HEK293T (cell line): ENCODE results near the gene ENTPD1.

Experiments used
- CTCF ChIA-PET: fragments of 350-600 bp; formaldehyde crosslinking; extraction: SDS; loops from one replicate; lab custom pipeline; 2021; ENCODE audit warnings: antibody characterized with exemption, inconsistent platforms; lab: Yijun Ruan, JAX
- POLR2A ChIA-PET: fragments of 350-600 bp; formaldehyde crosslinking; extraction: SDS; loops from one replicate; lab custom pipeline; 2020; ENCODE audit warnings: antibody characterized with exemption, inconsistent platforms; lab: Yijun Ruan, JAX
- DNase-seq: peaks from one replicate; pipeline ENCODE4 v3.0.0; 2012; ENCODE audit warnings: mixed read lengths; ENCODE audit errors: extremely low spot score
- ARNT ChIP-seq: fragments of 450-650 bp; IDR thresholded peaks from 2 replicates; pipeline ENCODE4 v1.6.1; 2017; ENCODE audit warnings: mild to moderate bottlenecking
- BHLHE40 ChIP-seq: fragments of 450-650 bp; IDR thresholded peaks from 2 replicates; pipeline ENCODE4 v1.6.1; 2016; ENCODE audit warnings: mild to moderate bottlenecking, moderate library complexity, borderline replicate concordance
- CTBP1 ChIP-seq: fragments of 450-650 bp; IDR thresholded peaks from 2 replicates; pipeline ENCODE4 v1.6.1; 2016; ENCODE audit warnings: borderline replicate concordance
- ELF4 ChIP-seq: fragments of 450-650 bp; IDR thresholded peaks from 2 replicates; pipeline ENCODE4 v1.6.1; 2017; ENCODE audit warnings: antibody characterized with exemption
- FOXA1 ChIP-seq: fragments of 450-650 bp; IDR thresholded peaks from 2 replicates; pipeline ENCODE4 v1.6.1; 2016; ENCODE audit warnings: mild to moderate bottlenecking
- FOXK2 ChIP-seq: fragments of 450-650 bp; IDR thresholded peaks from 2 replicates; pipeline ENCODE4 v1.6.1; 2016; ENCODE audit warnings: mild to moderate bottlenecking
- FOXM1 ChIP-seq: fragments of 450-650 bp; IDR thresholded peaks from 2 replicates; pipeline ENCODE4 v1.6.1; 2017; ENCODE audit warnings: mild to moderate bottlenecking, borderline replicate concordance
- HDGF ChIP-seq: fragments of 450-650 bp; IDR thresholded peaks from 2 replicates; pipeline ENCODE4 v1.6.1; 2017; ENCODE audit warnings: antibody characterized with exemption, borderline replicate concordance
- L3MBTL2 ChIP-seq: fragments of 450-650 bp; conservative IDR thresholded peaks from 2 replicates; pipeline ENCODE4 v1.6.1; 2016; ENCODE audit warnings: mild to moderate bottlenecking
- LEF1 ChIP-seq: fragments of 450-650 bp; IDR thresholded peaks from 2 replicates; pipeline ENCODE4 v1.6.1; 2017; ENCODE audit warnings: mild to moderate bottlenecking, borderline replicate concordance
- NFRKB ChIP-seq: fragments of 450-650 bp; IDR thresholded peaks from 2 replicates; pipeline ENCODE4 v1.6.1; 2016; ENCODE audit warnings: mild to moderate bottlenecking, moderate library complexity
- SP1 ChIP-seq: fragments of 450-650 bp; IDR thresholded peaks from 2 replicates; pipeline ENCODE4 v1.6.1; 2017
- SUZ12 ChIP-seq: fragments of 450-650 bp; IDR thresholded peaks from 2 replicates; pipeline ENCODE4 v1.6.1; 2016; ENCODE audit warnings: mild to moderate bottlenecking
- TARDBP ChIP-seq: fragments of 450-650 bp; IDR thresholded peaks from 2 replicates; pipeline ENCODE4 v1.6.1; 2016
- ZNF384 ChIP-seq: fragments of 450-650 bp; IDR thresholded peaks from 2 replicates; pipeline ENCODE4 v1.6.1; 2016
- TF ChIP-seq, protein P1 (sequence below): fragments of 450-650 bp; IDR thresholded peaks from 2 replicates; pipeline ENCODE4 v1.6.1; 2016

ENTPD1 gene

DNA sequence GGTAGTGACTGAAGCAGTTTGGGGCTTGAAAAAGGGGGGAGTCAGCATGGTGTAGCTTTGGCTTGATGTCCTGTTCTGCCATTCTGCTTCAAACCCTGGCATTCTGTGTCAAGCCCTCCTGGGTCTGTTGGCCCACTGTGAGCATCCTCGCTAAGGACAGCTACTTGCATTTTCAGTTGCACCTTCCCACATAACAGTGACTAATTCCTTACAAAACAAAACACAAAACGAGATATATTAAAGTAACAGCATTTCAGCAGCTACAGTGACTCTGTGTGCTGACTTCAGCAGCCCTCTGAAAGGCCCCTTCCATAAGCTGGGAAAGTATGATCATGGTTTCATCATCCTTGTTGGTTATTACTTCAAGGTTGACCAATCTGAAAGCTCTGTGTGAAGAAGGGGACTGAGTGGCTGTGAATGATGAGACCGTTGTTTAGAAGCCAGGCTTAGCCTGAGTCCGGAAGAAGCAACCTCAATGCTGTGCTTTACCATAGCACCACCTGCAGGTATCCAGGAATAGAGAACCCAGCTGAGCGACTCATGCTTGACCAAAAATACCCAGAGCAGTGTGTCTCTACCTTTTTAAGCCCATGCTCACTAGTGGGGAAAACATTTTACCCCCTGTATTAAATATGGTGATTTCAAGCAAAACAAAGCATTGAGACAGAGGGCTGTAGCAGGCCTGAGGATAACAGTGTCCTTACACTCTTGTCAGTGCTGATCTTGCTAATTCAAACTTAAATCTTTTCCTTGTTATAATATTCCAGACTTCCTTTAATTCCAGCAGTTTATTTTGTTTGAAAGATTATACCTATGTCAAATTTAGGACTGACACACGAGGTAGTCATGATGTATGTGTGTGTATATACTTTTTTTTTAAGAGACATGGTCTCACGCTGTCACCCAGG is 109.2 kb downstream of the ENTPD1 start:
- peak; percentile 71 for DNase-seq
- POLR2A ChIA-PET, result interaction anchor here (1.1 kb wide), 1 partner anchor 171 kb away, joined by 4 read pairs; the partner anchor contains the start of gene TCTN3
- no peak for TF ChIP-seq BHLHE40
- TF ChIP-seq TARDBP, result no peak
- no peak for TF ChIP-seq LEF1
- TF ChIP-seq SUZ12, result no peak
- TF ChIP-seq FOXK2, result no peak
- TF ChIP-seq ELF4, result no peak
- TF ChIP-seq CTBP1, result no peak
- no peak for TF ChIP-seq SP1
- TF ChIP-seq HDGF, result no peak
- TF ChIP-seq FOXM1, result no peak
- no peak for TF ChIP-seq FOXA1
- TF ChIP-seq, protein P1, sequence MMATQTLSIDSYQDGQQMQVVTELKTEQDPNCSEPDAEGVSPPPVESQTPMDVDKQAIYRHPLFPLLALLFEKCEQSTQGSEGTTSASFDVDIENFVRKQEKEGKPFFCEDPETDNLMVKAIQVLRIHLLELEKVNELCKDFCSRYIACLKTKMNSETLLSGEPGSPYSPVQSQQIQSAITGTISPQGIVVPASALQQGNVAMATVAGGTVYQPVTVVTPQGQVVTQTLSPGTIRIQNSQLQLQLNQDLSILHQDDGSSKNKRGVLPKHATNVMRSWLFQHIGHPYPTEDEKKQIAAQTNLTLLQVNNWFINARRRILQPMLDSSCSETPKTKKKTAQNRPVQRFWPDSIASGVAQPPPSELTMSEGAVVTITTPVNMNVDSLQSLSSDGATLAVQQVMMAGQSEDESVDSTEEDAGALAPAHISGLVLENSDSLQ, result no peak
- no peak for TF ChIP-seq L3MBTL2
- no peak for TF ChIP-seq ARNT
- CTCF ChIA-PET, result interaction anchor here (1.1 kb wide), 1 partner anchor 171 kb away, joined by 4 read pairs; the partner anchor contains the start of gene TCTN3

DNA sequence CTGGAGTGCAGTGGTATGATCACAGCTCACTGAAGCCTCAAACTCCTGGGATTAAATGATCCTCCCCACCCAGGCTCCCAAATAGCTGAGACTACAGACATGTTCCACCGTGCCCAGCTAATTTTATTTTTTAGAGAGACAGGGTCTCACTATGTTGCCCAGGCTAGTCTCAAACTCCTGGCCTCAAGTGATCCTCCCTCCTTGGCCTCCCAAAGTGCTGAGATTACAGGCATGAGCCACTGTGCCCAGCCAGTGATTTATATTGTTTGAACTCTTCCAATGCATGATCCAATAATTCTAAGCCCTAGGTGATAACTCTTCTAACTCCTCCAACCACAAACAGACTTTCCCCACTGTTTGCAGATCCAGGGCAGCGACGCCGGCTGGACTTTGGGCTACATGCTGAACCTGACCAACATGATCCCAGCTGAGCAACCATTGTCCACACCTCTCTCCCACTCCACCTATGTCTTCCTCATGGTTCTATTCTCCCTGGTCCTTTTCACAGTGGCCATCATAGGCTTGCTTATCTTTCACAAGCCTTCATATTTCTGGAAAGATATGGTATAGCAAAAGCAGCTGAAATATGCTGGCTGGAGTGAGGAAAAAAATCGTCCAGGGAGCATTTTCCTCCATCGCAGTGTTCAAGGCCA is 110.0 kb downstream of the ENTPD1 start:
- CTCF ChIA-PET, result interaction anchor here (1.1 kb wide), 1 partner anchor 172 kb away, joined by 4 read pairs; the partner anchor contains the start of gene TCTN3
- DNase-seq, result no peak
- POLR2A ChIA-PET, result interaction anchor here (1.1 kb wide), 1 partner anchor 172 kb away, joined by 4 read pairs; the partner anchor contains the start of gene TCTN3
- TF ChIP-seq FOXA1 (no peak), SP1 (no peak), LEF1 (no peak), ELF4 (no peak), NFRKB (no peak), CTBP1 (no peak), FOXK2 (no peak), SUZ12 (no peak), FOXM1 (no peak), ARNT (no peak), ZNF384 (no peak)
- TF ChIP-seq, protein P1, result no peak

DNA sequence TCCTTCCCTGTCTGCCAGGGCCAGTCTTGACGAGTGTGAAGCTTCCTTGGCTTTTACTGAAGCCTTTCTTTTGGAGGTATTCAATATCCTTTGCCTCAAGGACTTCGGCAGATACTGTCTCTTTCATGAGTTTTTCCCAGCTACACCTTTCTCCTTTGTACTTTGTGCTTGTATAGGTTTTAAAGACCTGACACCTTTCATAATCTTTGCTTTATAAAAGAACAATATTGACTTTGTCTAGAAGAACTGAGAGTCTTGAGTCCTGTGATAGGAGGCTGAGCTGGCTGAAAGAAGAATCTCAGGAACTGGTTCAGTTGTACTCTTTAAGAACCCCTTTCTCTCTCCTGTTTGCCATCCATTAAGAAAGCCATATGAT is 110.5 kb downstream of the ENTPD1 start:
- ChIA-PET POLR2A (no interaction called here), CTCF (no interaction called here)
- no peak for DNase-seq
- TF ChIP-seq HDGF, result no peak
- TF ChIP-seq, protein P1, result no peak
- TF ChIP-seq CTBP1, result no peak
- TF ChIP-seq FOXK2, result no peak
- TF ChIP-seq SP1, result no peak
- no peak for TF ChIP-seq FOXA1
- no peak for TF ChIP-seq LEF1
- no peak for TF ChIP-seq BHLHE40
- TF ChIP-seq ARNT, result no peak
- no peak for TF ChIP-seq ELF4
- TF ChIP-seq ZNF384, result no peak
- no peak for TF ChIP-seq FOXM1
- no peak for TF ChIP-seq SUZ12

DNA sequence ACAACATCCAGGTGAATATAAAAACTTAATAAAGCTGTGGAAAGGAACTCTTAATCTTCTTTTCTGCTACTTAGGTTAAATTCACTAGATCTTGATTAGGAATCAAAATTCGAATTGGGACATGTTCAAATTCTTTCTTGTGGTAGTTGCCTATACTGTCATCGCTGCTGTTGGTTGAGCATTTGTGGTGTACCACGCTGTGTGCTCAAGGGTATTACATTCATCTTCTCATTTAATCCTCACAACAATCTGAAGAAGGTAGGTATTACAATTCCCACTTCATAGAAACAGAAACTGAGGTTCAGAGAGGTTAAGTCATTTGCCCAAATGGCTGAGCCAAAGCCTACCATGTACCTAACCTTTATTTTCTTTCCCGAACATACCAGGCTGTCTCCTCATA is 111.9 kb downstream of the ENTPD1 start:
- CTCF ChIA-PET, result no interaction called here
- POLR2A ChIA-PET, result no interaction called here
- DNase-seq, result no peak
- TF ChIP-seq BHLHE40 (no peak), FOXK2 (no peak), FOXM1 (no peak), FOXA1 (no peak), HDGF (no peak), LEF1 (no peak), SUZ12 (no peak), NFRKB (no peak), SP1 (no peak), CTBP1 (no peak), ZNF384 (no peak), L3MBTL2 (no peak), TARDBP (no peak)
- TF ChIP-seq, protein P1, result no peak

DNA sequence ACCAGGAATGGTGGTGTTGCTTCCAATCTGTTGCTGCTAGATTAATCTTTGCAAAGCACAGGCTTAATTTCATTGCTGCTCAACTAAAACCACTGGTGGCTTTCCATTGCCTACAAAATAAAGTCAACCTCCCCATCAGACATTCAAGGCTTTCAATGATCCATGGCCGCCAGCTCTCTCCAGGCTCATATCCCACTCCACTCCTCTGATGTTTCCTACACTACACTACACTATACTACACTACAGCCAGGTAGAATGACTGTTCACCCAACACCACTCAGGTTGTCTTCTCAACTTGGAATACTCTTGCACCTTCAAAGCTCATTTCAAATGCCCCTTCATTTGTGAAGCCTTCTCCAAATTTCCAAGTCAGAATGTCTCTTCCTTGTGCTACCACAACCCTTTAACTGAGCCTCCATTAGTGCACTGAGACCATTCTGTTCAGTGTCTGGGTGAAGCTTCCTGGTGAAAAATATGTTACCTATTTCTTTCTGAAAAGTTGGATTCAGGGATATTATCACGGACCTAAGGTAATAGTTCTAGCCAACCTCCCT is 116.3 kb downstream of the ENTPD1 start:
- ChIA-PET CTCF (no interaction called here), POLR2A (no interaction called here)
- no peak for TF ChIP-seq SP1
- no peak for DNase-seq
